Measurements from ENCODE around the gene OTOP1.

DNA sequence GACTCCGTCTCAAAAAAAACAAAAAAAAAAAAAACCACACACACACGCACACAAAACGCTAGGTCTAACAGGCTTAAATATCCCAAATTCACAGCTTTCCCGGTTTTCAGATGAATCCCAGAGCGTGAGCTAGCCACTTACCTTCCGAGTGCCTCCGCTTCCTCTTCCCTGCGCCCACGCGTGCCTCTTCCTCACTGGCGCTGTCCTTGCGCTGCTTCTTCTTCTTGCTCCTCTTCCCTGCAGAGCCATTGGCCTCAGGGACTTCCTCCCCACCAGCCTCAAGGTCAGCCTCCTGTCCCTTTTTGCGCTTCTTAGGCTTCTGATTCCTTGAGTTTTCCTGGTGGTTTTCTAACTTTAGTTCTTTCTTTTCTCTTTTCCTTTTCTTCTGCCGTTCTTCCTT is 47.5 kb upstream of the OTOP1 start:
- TF ChIP-seq, protein P1, sequence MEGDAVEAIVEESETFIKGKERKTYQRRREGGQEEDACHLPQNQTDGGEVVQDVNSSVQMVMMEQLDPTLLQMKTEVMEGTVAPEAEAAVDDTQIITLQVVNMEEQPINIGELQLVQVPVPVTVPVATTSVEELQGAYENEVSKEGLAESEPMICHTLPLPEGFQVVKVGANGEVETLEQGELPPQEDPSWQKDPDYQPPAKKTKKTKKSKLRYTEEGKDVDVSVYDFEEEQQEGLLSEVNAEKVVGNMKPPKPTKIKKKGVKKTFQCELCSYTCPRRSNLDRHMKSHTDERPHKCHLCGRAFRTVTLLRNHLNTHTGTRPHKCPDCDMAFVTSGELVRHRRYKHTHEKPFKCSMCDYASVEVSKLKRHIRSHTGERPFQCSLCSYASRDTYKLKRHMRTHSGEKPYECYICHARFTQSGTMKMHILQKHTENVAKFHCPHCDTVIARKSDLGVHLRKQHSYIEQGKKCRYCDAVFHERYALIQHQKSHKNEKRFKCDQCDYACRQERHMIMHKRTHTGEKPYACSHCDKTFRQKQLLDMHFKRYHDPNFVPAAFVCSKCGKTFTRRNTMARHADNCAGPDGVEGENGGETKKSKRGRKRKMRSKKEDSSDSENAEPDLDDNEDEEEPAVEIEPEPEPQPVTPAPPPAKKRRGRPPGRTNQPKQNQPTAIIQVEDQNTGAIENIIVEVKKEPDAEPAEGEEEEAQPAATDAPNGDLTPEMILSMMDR (IDR thresholded peaks at IDR 0.05; ENCODE audit: low read depth, low read length): no peak
- no peak for TF ChIP-seq EZH2phosphoT487 (IDR thresholded peaks at IDR 0.05; ENCODE audit: low read depth)

All from OCI-LY3 (cell line).